Fibroblast of the aortic adventitia (primary cell): ENCODE data around the gene HOXB7. TPM values are rescaled to one million over a fixed set of nuclear protein-coding genes. Genes with fewer than 3 reads are reported as not detected.
A peak's percentile ranks its signal among the peaks of the same experiment; 100 is the strongest.

Experiments used
- DNase-seq: peaks from one replicate; pipeline ENCODE4 v3.0.0-alpha.2; 2010; ENCODE audit warnings: low read depth
- H3K4me3 ChIP-seq: 2 replicates; pipeline ENCODE4 v1.5.1; 2011; ENCODE audit warnings: low read depth, mild to moderate bottlenecking, control low read depth, low read length, moderate library complexity
- total RNA-seq: library from RNA; depleted of rRNA; stranded (reverse); fragments of >200 nt; gene quantifications from 2 replicates; pipeline ENCODE4 v1.2.3, GENCODE V29; 2012; ENCODE audit warnings: low replicate concordance
- TF ChIP-seq, protein P1 (sequence below): IDR thresholded peaks from 2 replicates; pipeline ENCODE4 v1.5.1; 2011; ENCODE audit warnings: mild to moderate bottlenecking, low read length, control low read depth, inconsistent platforms; ENCODE audit not compliant: insufficient read depth

HOXB7 gene
- total RNA-seq, 1 donor = 0.18 TPM

DNA sequence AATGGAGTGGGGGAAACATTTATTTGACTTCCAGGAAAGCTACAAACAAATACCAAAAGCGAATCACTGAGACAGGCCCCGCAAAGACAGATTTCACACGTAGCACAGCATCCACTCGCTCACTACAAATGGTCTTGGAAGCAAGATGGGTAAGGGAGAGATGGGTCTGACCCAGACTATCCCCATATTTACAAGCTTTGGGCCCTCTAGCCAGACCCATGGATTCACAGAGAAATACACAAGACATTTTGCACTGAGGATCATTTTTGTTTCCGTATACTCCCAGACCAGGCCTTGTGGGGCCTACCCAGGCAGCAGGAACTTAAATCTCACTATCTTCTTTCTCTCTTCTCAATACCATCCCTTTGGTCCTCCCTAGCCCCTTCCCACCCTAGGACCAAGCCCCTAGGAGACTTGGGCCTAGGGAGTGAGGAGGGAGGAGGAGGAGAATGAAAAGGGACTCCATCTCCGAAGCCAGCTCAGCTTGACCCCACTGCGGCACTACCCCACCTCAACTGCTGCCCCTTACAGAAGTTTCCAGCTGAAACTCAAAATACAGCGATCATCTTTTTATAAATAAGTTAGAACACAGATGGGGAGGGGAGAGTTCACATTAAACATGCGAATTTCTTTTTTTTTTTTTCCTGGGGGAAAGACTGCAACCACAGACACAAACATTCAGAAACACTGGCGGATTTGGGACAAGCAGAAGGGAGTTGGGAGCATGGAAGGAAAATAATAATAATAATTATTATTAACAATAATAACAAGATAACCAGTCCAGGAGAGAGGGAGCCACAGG, 19.4 kb downstream of the HOXB7 start:
- H3K4me3 ChIP-seq = no peak overlapping the region
- TF ChIP-seq, protein P1, sequence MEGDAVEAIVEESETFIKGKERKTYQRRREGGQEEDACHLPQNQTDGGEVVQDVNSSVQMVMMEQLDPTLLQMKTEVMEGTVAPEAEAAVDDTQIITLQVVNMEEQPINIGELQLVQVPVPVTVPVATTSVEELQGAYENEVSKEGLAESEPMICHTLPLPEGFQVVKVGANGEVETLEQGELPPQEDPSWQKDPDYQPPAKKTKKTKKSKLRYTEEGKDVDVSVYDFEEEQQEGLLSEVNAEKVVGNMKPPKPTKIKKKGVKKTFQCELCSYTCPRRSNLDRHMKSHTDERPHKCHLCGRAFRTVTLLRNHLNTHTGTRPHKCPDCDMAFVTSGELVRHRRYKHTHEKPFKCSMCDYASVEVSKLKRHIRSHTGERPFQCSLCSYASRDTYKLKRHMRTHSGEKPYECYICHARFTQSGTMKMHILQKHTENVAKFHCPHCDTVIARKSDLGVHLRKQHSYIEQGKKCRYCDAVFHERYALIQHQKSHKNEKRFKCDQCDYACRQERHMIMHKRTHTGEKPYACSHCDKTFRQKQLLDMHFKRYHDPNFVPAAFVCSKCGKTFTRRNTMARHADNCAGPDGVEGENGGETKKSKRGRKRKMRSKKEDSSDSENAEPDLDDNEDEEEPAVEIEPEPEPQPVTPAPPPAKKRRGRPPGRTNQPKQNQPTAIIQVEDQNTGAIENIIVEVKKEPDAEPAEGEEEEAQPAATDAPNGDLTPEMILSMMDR = no peak
- no peak for DNase-seq

GRCh38 chr17:48590607-48591161, 20.1 kb downstream of the HOXB7 start:
- DNase-seq = no peak
- TF ChIP-seq, protein P1 = no peak
- H3K4me3 ChIP-seq = no peak overlapping the region

- TF ChIP-seq, protein P1 = no peak
- peak within 1 kb of the TSS; percentile 5 for H3K4me3 ChIP-seq
- no peak for DNase-seq
These were observed 20.8 kb downstream of the HOXB7 start, which contains the start of gene HOXB3 for GRCh38 chr17:48589831-48590606. TSS of gene HOXB3 (minus strand) at chr17:48590241. CDS start at chr17:48552474, 37,767 bp downstream.

DNA sequence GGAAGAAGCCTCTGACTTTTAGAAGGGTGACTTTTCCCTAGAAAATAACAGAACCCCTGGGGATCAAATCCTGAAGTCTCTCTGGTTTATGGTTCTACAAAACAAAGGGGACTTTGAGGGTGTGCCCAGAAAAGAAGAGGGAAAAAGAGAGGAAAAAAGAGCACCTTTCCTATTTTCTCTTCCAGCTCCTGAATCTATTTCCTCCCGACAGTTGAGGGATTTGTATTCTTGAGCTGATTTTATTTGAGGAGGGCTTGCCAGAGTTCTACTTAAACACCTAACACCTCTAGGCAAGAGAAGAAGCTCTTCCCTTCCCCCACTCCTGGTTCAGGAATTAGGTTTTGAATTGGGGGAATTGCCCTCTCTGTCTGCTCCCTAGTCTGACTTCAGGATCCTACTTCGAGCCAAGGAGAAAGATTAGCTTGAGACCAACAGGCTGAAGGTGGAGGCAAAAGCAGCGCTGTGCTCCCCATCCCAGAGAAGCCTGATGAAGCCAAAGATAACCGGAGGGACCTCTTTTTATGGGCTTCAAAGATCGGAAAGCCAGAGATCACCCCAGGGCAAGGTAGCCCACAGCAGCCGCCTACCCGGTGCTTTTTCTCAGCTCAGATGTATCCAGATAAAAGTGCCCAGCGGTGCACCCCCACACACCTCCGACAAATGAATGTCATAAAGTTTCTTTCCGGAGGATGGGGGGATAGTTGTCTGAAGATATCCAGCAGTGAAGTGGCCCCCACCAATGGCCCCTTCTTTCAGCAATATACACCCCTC, 21.6 kb downstream of the HOXB7 start:
- no peak for DNase-seq
- TF ChIP-seq, protein P1 = no peak

GRCh38 chr17:48588528-48588927, 22.3 kb downstream of the HOXB7 start:
- TF ChIP-seq, protein P1 = no peak
- DNase-seq = no peak
- H3K4me3 ChIP-seq = no peak overlapping the region

More for the DNA sequence above, 21.6 kb downstream of the HOXB7 start:
- H3K4me3 ChIP-seq = no peak overlapping the region

GRCh38 chr17:48588074-48588415, 22.8 kb downstream of the HOXB7 start:
- no peak for DNase-seq
- TF ChIP-seq, protein P1 = no peak
- no peak overlapping the region for H3K4me3 ChIP-seq
